Spleen (tissue), 11 donors: ENCODE results near the gene SLC26A6. TPM values are rescaled to one million over a fixed set of nuclear protein-coding genes. Genes with fewer than 3 reads are reported as not detected.

ENCODE experiments used
- DNase-seq: peaks from one replicate; pipeline ENCODE4 v3.0.0-alpha.2; 2020
- H3K27ac ChIP-seq, 8 donors: fragments of 200-600 bp; sonication (generic) in 7 of 8; 1 replicate in 4 of 8; 2 replicates in 4 of 8; pipeline versions ENCODE4 v1.5.0 to v1.8.0; 2016 to 2021; ENCODE audit warnings: inconsistent platforms in 4 of 8, mild to moderate bottlenecking in 4 of 8, moderate library complexity in 1 of 8
- H3K27me3 ChIP-seq, 7 donors: fragments of 200-600 bp; sonication (generic) in 6 of 7; replicated peaks in 1 of 7; 1 replicate in 4 of 7; 2 replicates in 3 of 7; pipeline versions ENCODE4 v1.5.0 to v1.8.0; 2016 to 2021; ENCODE audit warnings: inconsistent platforms in 3 of 7, mild to moderate bottlenecking in 1 of 7
- H3K36me3 ChIP-seq, 6 donors: fragments of 200-600 bp; sonication (generic) in 5 of 6; 1 replicate in 4 of 6; 2 replicates in 2 of 6; pipeline versions ENCODE4 v1.5.0 to v1.8.0; 2016 to 2021; ENCODE audit warnings: inconsistent platforms in 2 of 6
- H3K4me1 ChIP-seq, 6 donors: fragments of 200-600 bp; sonication (generic) in 5 of 6; 1 replicate in 3 of 6; 2 replicates in 3 of 6; pipeline versions ENCODE4 v1.5.0 to v1.8.0; 2016 to 2021; ENCODE audit warnings: inconsistent platforms in 3 of 6
- H3K4me3 ChIP-seq, 8 donors: fragments of 200-600 bp; sonication (generic) in 7 of 8; 1 replicate in 4 of 8; 2 replicates in 4 of 8; pipeline versions ENCODE4 v1.5.0 to v1.8.0; 2016 to 2021; ENCODE audit warnings: inconsistent platforms in 4 of 8, mild to moderate bottlenecking in 4 of 8, moderate library complexity in 2 of 8
- H3K9me3 ChIP-seq, 8 donors: fragments of 200-600 bp; sonication (generic) in 7 of 8; 1 replicate in 4 of 8; 2 replicates in 4 of 8; pipeline versions ENCODE4 v1.5.0 to v1.8.0; 2016 to 2021; ENCODE audit warnings: inconsistent platforms in 4 of 8
- CTCF ChIP-seq, 11 experiments: fragments of 200-600 bp in 7 of 11; fragments of 450-650 bp in 4 of 11; sonication (generic) in 4 of 11; IDR thresholded peaks in 8 of 11; conservative IDR thresholded peaks in 3 of 11; 1 replicate in 7 of 11; 2 replicates in 4 of 11; pipeline versions ENCODE4 v1.4.0 to v1.8.0; 2016 to 2021; ENCODE audit warnings: antibody characterized with exemption in 11 of 11, inconsistent platforms in 4 of 11, mild to moderate bottlenecking in 1 of 11
- POLR2A ChIP-seq, 3 donors: fragments of 450-650 bp; IDR thresholded peaks; one replicate each; pipeline ENCODE4 v1.5.1; 2017; ENCODE audit warnings: antibody characterized with exemption in 3 of 3, mild to moderate bottlenecking in 1 of 3
- POLR2AphosphoS5 ChIP-seq, 3 donors: sonication (generic); formaldehyde crosslinking; IDR thresholded peaks; one replicate each; pipeline ENCODE4 v1.5.1; 2017; ENCODE audit warnings: antibody characterized with exemption in 3 of 3
- WGBS, 5 donors: extraction: QIAGEN DNeasy Blood & Tissue Kit in 3 of 5; methylation state at CpG; one replicate each; pipeline versions ENCODE4 v1.1.5 to v1.1.7; 2013 to 2018; 5-methylcytosine and 5-hydroxymethylcytosine counted together
- intact Hi-C: fragments of 100-400 bp; cut with DNase I; formaldehyde crosslinking; loops from one replicate; pipeline ENCODE4 v1.15.0; 2023; ENCODE audit warnings: low total_unique reads
- polyA plus RNA-seq, 3 donors: library from polyadenylated mRNA; stranded (reverse); fragments of 200-250 nt; gene quantifications; one replicate each; pipeline ENCODE4 v1.2.1, GENCODE V29; 2013
- total RNA-seq, 7 donors: library from RNA; depleted of rRNA in 3 of 7; stranded (reverse); fragments of >200 nt in 3 of 7; fragmentation: NEBNext Ultra II Directional in 4 of 7; extraction: Animal tissue kit (Norgen Biotek cat#: 25700) in 4 of 7; gene quantifications; one replicate each; pipeline versions ENCODE4 v1.1.0 to v1.2.1, GENCODE V29; 2016 to 2021
- donor health status: healthy with polysubstance abuse.
- donor health status: DM: no; HTN: no; CAD: no; lungs with moderate emphysema.
- donor health status: DM: no; HTN: no; CAD: no.
- donor health status: Bipolar disorder and iron deficiency.
- donor health status: healthy.
- donor health status: DM: no; HTN: no; CAD: no.
- donor health status: DM: yes; HTN: yes; CAD: no.

The SLC26A6 gene
- total and polyA plus RNA-seq, 10 donors = 8.5 to 59.7 (median 22.1) TPM

DNA sequence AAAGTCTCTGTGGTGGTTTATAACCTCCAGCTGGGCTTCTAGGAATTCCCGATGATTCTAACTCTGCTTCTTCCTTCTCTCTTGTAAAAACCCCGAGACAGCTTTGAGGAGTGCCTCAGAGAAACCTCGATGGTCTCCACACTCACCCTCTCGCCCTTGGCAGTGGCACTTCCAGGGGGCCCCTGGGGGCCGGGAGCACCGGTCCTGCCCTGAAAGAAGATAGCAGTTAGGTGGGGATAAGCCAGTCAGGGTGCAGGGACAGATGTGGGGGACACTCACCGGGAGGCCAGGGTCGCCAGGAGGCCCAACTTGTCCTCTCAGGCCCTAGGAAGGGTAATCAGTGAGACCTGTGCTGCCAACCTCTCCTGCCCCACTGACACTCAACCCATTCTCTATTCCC lies 49.9 kb downstream of the SLC26A6 start:
- Histone ChIP-seq H3K27ac (no peak overlapping the region), H3K27me3 (peaks cover 0 to 26% (median 0%) of the 10 kb centered on the region in 7 donors), H3K4me3 (no peak overlapping the region), H3K36me3 (peaks cover 0 to 27% (median 0%) of the 10 kb centered on the region in 6 donors), H3K4me1 (no peaks in the 10 kb centered on the region), H3K9me3 (no peaks in the 10 kb centered on the region)
- intact Hi-C loops = no loop called here
- TF ChIP-seq POLR2A (IDR thresholded peaks at IDR 0.05) = no peak
- TF ChIP-seq CTCF (IDR thresholded peaks at IDR 0.05 in 8 of 11, conservative IDR thresholded peaks at IDR 0.05 in 3 of 11) = no peak
- no peak for TF ChIP-seq POLR2AphosphoS5 (IDR thresholded peaks at IDR 0.05)
- 76 to 88% (median 78%) methylated on average over 6 to 8 of the region's 8 CpGs for WGBS, 5 donors
- no peak for DNase-seq

DNA sequence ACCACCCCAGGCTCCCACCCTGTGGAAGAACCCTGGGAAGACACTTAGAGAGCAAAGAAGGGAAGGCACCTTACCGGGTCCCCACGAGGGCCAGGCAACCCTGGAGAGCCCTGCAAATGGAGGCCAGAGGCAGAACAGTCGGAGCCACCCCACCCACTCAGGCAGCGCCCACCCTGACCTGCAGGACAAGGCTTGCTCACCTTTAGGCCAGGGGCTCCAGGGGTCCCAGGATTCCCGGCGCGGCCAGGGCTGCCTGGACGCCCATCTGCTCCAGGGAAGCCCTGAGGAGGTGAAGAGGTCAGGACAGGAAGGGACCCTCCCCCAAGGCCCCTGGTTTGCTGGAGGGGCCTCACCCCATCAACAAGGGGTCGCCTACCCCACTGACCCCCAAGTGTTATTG lies 50.4 kb downstream of the SLC26A6 start:
- WGBS, 5 donors = 81 to 100% (median 89%) methylated on average over 2 to 9 of the region's 9 CpGs
- H3K27ac ChIP-seq = no peak overlapping the region
- H3K4me1 ChIP-seq = no peaks in the 10 kb centered on the region
- no peaks in the 10 kb centered on the region for H3K9me3 ChIP-seq
- peaks cover 0 to 27% (median 0%) of the 10 kb centered on the region in 6 donors for H3K36me3 ChIP-seq
- no peak overlapping the region for H3K4me3 ChIP-seq
- no peak for TF ChIP-seq CTCF (IDR thresholded peaks at IDR 0.05 in 8 of 11, conservative IDR thresholded peaks at IDR 0.05 in 3 of 11)
- TF ChIP-seq POLR2AphosphoS5 (IDR thresholded peaks at IDR 0.05) = no peak
- no peak for TF ChIP-seq POLR2A (IDR thresholded peaks at IDR 0.05)
- DNase-seq = no peak
- H3K27me3 ChIP-seq = peaks cover 0 to 24% (median 0%) of the 10 kb centered on the region in 7 donors
- intact Hi-C loops = no loop called here

- Histone ChIP-seq H3K27me3 (no peaks in the 10 kb centered on the region), H3K27ac (no peak overlapping the region), H3K4me1 (no peaks in the 10 kb centered on the region), H3K4me3 (no peak overlapping the region), H3K36me3 (peaks cover 0 to 28% (median 0%) of the 10 kb centered on the region in 6 donors), H3K9me3 (no peaks in the 10 kb centered on the region)
- TF ChIP-seq POLR2AphosphoS5 (IDR thresholded peaks at IDR 0.05) (no peak), CTCF (IDR thresholded peaks at IDR 0.05 in 8 of 11, conservative IDR thresholded peaks at IDR 0.05 in 3 of 11) (no peak), POLR2A (IDR thresholded peaks at IDR 0.05) (no peak)
- WGBS, 5 donors = 82 to 95% (median 90%) methylated on average over 11 to 14 of the region's 14 CpGs
- no peak for DNase-seq
- intact Hi-C loops = no loop called here
These were observed 53.4 kb downstream of the SLC26A6 start for GRCh38 chr3:48581621-48582481.

DNA sequence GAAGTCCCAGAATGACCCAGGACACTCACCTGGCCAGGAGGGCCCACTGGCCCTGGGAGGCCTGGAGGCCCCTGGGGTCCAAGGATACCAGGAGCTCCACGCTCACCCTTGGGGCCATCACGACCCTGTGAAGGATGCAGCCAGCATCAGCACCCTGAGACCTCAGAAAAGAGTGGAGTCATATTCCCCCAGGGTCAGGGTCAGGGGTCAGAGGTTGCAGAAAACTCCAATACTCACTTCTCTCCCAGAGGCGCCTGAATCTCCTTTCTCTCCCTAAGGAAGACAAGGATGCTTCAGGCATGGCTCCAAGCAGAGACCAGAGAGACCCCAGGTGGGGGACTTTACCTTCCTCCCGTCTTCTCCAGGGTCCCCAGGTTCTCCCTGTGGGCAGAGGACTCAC lies 58.6 kb downstream of the SLC26A6 start:
- no peak for DNase-seq
- Histone ChIP-seq H3K9me3 (no peaks in the 10 kb centered on the region), H3K27ac (no peak overlapping the region), H3K4me3 (no peak overlapping the region), H3K4me1 (no peaks in the 10 kb centered on the region), H3K27me3 (no peaks in the 10 kb centered on the region), H3K36me3 (peaks cover 0 to 17% (median 0%) of the 10 kb centered on the region in 6 donors)
- intact Hi-C loops = no loop called here
- WGBS, 5 donors = 77 to 92% (median 80%) methylated on average over 2 to 4 of the region's 4 CpGs
- TF ChIP-seq CTCF (IDR thresholded peaks at IDR 0.05 in 8 of 11, conservative IDR thresholded peaks at IDR 0.05 in 3 of 11) (no peak), POLR2AphosphoS5 (IDR thresholded peaks at IDR 0.05) (no peak), POLR2A (IDR thresholded peaks at IDR 0.05) (no peak)
